Spleen (tissue), 11 donors: ENCODE measurements around the gene DENND1A. TPM values are rescaled to one million over a fixed set of nuclear protein-coding genes. Genes with fewer than 3 reads are reported as not detected.
A peak's percentile ranks its signal among the peaks of the same experiment; 100 is the strongest.

ENCODE experiments used
- DNase-seq: peaks from one replicate; pipeline ENCODE4 v3.0.0-alpha.2; 2020
- H3K27ac ChIP-seq, 8 donors: fragments of 200-600 bp; sonication (generic) in 7 of 8; 1 replicate in 4 of 8; 2 replicates in 4 of 8; pipeline versions ENCODE4 v1.5.0 to v1.8.0; 2016 to 2021; ENCODE audit warnings: inconsistent platforms in 4 of 8, mild to moderate bottlenecking in 4 of 8, moderate library complexity in 1 of 8
- H3K27me3 ChIP-seq, 7 donors: fragments of 200-600 bp; sonication (generic) in 6 of 7; replicated peaks in 1 of 7; 1 replicate in 4 of 7; 2 replicates in 3 of 7; pipeline versions ENCODE4 v1.5.0 to v1.8.0; 2016 to 2021; ENCODE audit warnings: inconsistent platforms in 3 of 7, mild to moderate bottlenecking in 1 of 7
- H3K36me3 ChIP-seq, 6 donors: fragments of 200-600 bp; sonication (generic) in 5 of 6; 1 replicate in 4 of 6; 2 replicates in 2 of 6; pipeline versions ENCODE4 v1.5.0 to v1.8.0; 2016 to 2021; ENCODE audit warnings: inconsistent platforms in 2 of 6
- H3K4me1 ChIP-seq, 6 donors: fragments of 200-600 bp; sonication (generic) in 5 of 6; 1 replicate in 3 of 6; 2 replicates in 3 of 6; pipeline versions ENCODE4 v1.5.0 to v1.8.0; 2016 to 2021; ENCODE audit warnings: inconsistent platforms in 3 of 6
- H3K4me3 ChIP-seq, 8 donors: fragments of 200-600 bp; sonication (generic) in 7 of 8; 1 replicate in 4 of 8; 2 replicates in 4 of 8; pipeline versions ENCODE4 v1.5.0 to v1.8.0; 2016 to 2021; ENCODE audit warnings: inconsistent platforms in 4 of 8, mild to moderate bottlenecking in 4 of 8, moderate library complexity in 2 of 8
- H3K9me3 ChIP-seq, 8 donors: fragments of 200-600 bp; sonication (generic) in 7 of 8; 1 replicate in 4 of 8; 2 replicates in 4 of 8; pipeline versions ENCODE4 v1.5.0 to v1.8.0; 2016 to 2021; ENCODE audit warnings: inconsistent platforms in 4 of 8
- CTCF ChIP-seq, 11 experiments: fragments of 200-600 bp in 7 of 11; fragments of 450-650 bp in 4 of 11; sonication (generic) in 4 of 11; IDR thresholded peaks in 8 of 11; conservative IDR thresholded peaks in 3 of 11; 1 replicate in 7 of 11; 2 replicates in 4 of 11; pipeline versions ENCODE4 v1.4.0 to v1.8.0; 2016 to 2021; ENCODE audit warnings: antibody characterized with exemption in 11 of 11, inconsistent platforms in 4 of 11, mild to moderate bottlenecking in 1 of 11
- POLR2A ChIP-seq, 3 donors: fragments of 450-650 bp; IDR thresholded peaks; one replicate each; pipeline ENCODE4 v1.5.1; 2017; ENCODE audit warnings: antibody characterized with exemption in 3 of 3, mild to moderate bottlenecking in 1 of 3
- POLR2AphosphoS5 ChIP-seq, 3 donors: sonication (generic); formaldehyde crosslinking; IDR thresholded peaks; one replicate each; pipeline ENCODE4 v1.5.1; 2017; ENCODE audit warnings: antibody characterized with exemption in 3 of 3
- WGBS, 5 donors: extraction: QIAGEN DNeasy Blood & Tissue Kit in 3 of 5; methylation state at CpG; one replicate each; pipeline versions ENCODE4 v1.1.5 to v1.1.7; 2013 to 2018; 5-methylcytosine and 5-hydroxymethylcytosine counted together
- intact Hi-C: fragments of 100-400 bp; cut with DNase I; formaldehyde crosslinking; loops from one replicate; pipeline ENCODE4 v1.15.0; 2023; ENCODE audit warnings: low total_unique reads
- polyA plus RNA-seq, 3 donors: library from polyadenylated mRNA; stranded (reverse); fragments of 200-250 nt; gene quantifications; one replicate each; pipeline ENCODE4 v1.2.1, GENCODE V29; 2013
- total RNA-seq, 7 donors: library from RNA; depleted of rRNA in 3 of 7; stranded (reverse); fragments of >200 nt in 3 of 7; fragmentation: NEBNext Ultra II Directional in 4 of 7; extraction: Animal tissue kit (Norgen Biotek cat#: 25700) in 4 of 7; gene quantifications; one replicate each; pipeline versions ENCODE4 v1.1.0 to v1.2.1, GENCODE V29; 2016 to 2021
- donor health status: healthy with polysubstance abuse.
- donor health status: DM: no; HTN: no; CAD: no; lungs with moderate emphysema.
- donor health status: DM: no; HTN: no; CAD: no.
- donor health status: Bipolar disorder and iron deficiency.
- donor health status: healthy.
- donor health status: DM: no; HTN: no; CAD: no.
- donor health status: DM: yes; HTN: yes; CAD: no.

The DENND1A gene
- total and polyA plus RNA-seq, 10 donors = 5.4 to 59.3 (median 48.8) TPM

GRCh38 chr9:123630233-123630632, 299.7 kb downstream of the DENND1A start:
- no peaks in the 10 kb centered on the region for H3K27me3 ChIP-seq
- no peaks in the 10 kb centered on the region for H3K9me3 ChIP-seq
- WGBS, 5 donors = 97 to 99% (median 98%) methylated on average over 9 of the region's 9 CpGs
- TF ChIP-seq POLR2A (IDR thresholded peaks at IDR 0.05) (no peak), POLR2AphosphoS5 (IDR thresholded peaks at IDR 0.05) (no peak), CTCF (IDR thresholded peaks at IDR 0.05 in 8 of 11, conservative IDR thresholded peaks at IDR 0.05 in 3 of 11) (no peak)
- no peak overlapping the region for H3K27ac ChIP-seq
- intact Hi-C loops = no loop called here
- DNase-seq = no peak
- peaks cover 0 to under 1% (median 0%) of the 10 kb centered on the region in 6 donors for H3K4me1 ChIP-seq
- no peak overlapping the region for H3K4me3 ChIP-seq
- peaks cover 0 to 52% (median 23%) of the 10 kb centered on the region in 6 donors for H3K36me3 ChIP-seq

GRCh38 chr9:123629531-123629930, 300.4 kb downstream of the DENND1A start:
- peaks cover 0 to 56% (median 25%) of the 10 kb centered on the region in 6 donors for H3K36me3 ChIP-seq
- no peak for TF ChIP-seq CTCF (IDR thresholded peaks at IDR 0.05 in 8 of 11, conservative IDR thresholded peaks at IDR 0.05 in 3 of 11)
- no peak for TF ChIP-seq POLR2A (IDR thresholded peaks at IDR 0.05)
- no peak for TF ChIP-seq POLR2AphosphoS5 (IDR thresholded peaks at IDR 0.05)
- H3K27me3 ChIP-seq = no peaks in the 10 kb centered on the region
- H3K4me3 ChIP-seq = no peak overlapping the region
- DNase-seq = no peak
- 93 to 100% (median 96%) methylated on average over 3 of the region's 3 CpGs for WGBS, 5 donors
- H3K27ac ChIP-seq = no peak overlapping the region
- intact Hi-C loops = no loop called here
- H3K9me3 ChIP-seq = no peaks in the 10 kb centered on the region
- H3K4me1 ChIP-seq = no peaks in the 10 kb centered on the region

- DNase-seq = no peak
- H3K27me3 ChIP-seq = no peaks in the 10 kb centered on the region
- TF ChIP-seq CTCF (IDR thresholded peaks at IDR 0.05 in 8 of 11, conservative IDR thresholded peaks at IDR 0.05 in 3 of 11) (no peak), POLR2AphosphoS5 (IDR thresholded peaks at IDR 0.05) (peak in 1 of 3 donors; percentile 25)
- intact Hi-C loops = no loop called here
- WGBS, 5 donors = 63 to 71% (median 69%) methylated on average over 2 of the region's 2 CpGs
- peaks cover 0 to 53% (median 4%) of the 10 kb centered on the region in 6 donors for H3K36me3 ChIP-seq
- no peak overlapping the region for H3K4me3 ChIP-seq
- H3K9me3 ChIP-seq = no peaks in the 10 kb centered on the region
- peaks cover 0 to 6% (median 0%) of the 10 kb centered on the region in 6 donors for H3K4me1 ChIP-seq
- H3K27ac ChIP-seq = peak overlapping the region in 2 of 8 donors; percentile 12 to 50
Observed at GRCh38 chr9:123622711-123623241, 307.1 kb downstream of the DENND1A start.

GRCh38 chr9:123620239-123620638, 309.7 kb downstream of the DENND1A start:
- no peak for DNase-seq
- Histone ChIP-seq H3K27ac (no peak overlapping the region), H3K36me3 (peaks cover 0 to 36% (median 2%) of the 10 kb centered on the region in 6 donors), H3K9me3 (no peaks in the 10 kb centered on the region), H3K27me3 (no peaks in the 10 kb centered on the region), H3K4me1 (peaks cover 0 to 6% (median 0%) of the 10 kb centered on the region in 6 donors), H3K4me3 (no peak overlapping the region)
- TF ChIP-seq POLR2AphosphoS5 (IDR thresholded peaks at IDR 0.05) (no peak), CTCF (IDR thresholded peaks at IDR 0.05 in 8 of 11, conservative IDR thresholded peaks at IDR 0.05 in 3 of 11) (no peak), POLR2A (IDR thresholded peaks at IDR 0.05) (no peak)
- intact Hi-C loops = no loop called here
